IMR-90 (cell line): ENCODE results near the gene DDX20. TPM values are rescaled to one million over a fixed set of nuclear protein-coding genes. Genes with fewer than 3 reads are reported as not detected.
A peak's percentile ranks its signal among the peaks of the same experiment; 100 is the strongest.

ENCODE experiments used
- ATAC-seq: fragments of 200-7000 bp; cut with Tn5 transposase; 2 replicates; pipeline ENCODE4 v1.9.1; 2020; ENCODE audit warnings: low read depth, mild to moderate bottlenecking, moderate library complexity
- BruUV-seq: library from RNA; stranded (reverse); fragments of 400-500 nt; replicated peaks from 2 replicates; lab custom pipeline; 2021; lab: Mats Ljungman, UMichigan
- CTCF ChIA-PET: fragments of 300-600 bp; formaldehyde crosslinking; extraction: SDS; loops from one replicate; lab custom pipeline; 2021; ENCODE audit warnings: antibody characterized with exemption; lab: Yijun Ruan, JAX
- POLR2A ChIA-PET: fragments of 300-600 bp; sonication (Branson Sonifier 250); formaldehyde crosslinking; loops from one replicate; lab custom pipeline; 2022; ENCODE audit warnings: antibody characterized with exemption; ENCODE audit not compliant: unreplicated experiment; lab: Charles Lee
- DNase-seq: peaks from one replicate; pipeline ENCODE4 v3.0.0; 2013
- H2AFZ ChIP-seq: replicated peaks from 2 replicates; pipeline ENCODE3; 2013; ENCODE audit warnings: low read length, mild to moderate bottlenecking; ENCODE audit not compliant: poor library complexity
- H2AK5ac ChIP-seq: 2 replicates; pipeline ENCODE4 v1.6.1; 2013; ENCODE audit warnings: low read depth, low read length, inconsistent platforms
- H2AK9ac ChIP-seq: replicated peaks from 2 replicates; pipeline ENCODE3; 2013; ENCODE audit warnings: mild to moderate bottlenecking, low read depth, low read length, moderate library complexity; ENCODE audit not compliant: poor library complexity
- H2BK120ac ChIP-seq: 2 replicates; pipeline ENCODE4 v1.6.1; 2013; ENCODE audit warnings: low read depth, low read length, inconsistent platforms
- H2BK15ac ChIP-seq: 3 replicates; pipeline ENCODE4 v1.6.1; 2013; ENCODE audit warnings: low read depth, low read length, inconsistent platforms
- H2BK20ac ChIP-seq: 2 replicates; pipeline ENCODE4 v1.6.1; 2013; ENCODE audit warnings: low read depth, mild to moderate bottlenecking, inconsistent platforms, low read length, moderate library complexity
- H2BK5ac ChIP-seq: 2 replicates; pipeline ENCODE4 v1.6.1; 2013; ENCODE audit warnings: mild to moderate bottlenecking, low read depth, low read length, inconsistent platforms; ENCODE audit not compliant: poor library complexity, severe bottlenecking
- H3K14ac ChIP-seq: replicated peaks from 2 replicates; pipeline ENCODE4 v1.6.1; 2013; ENCODE audit warnings: low read depth, low read length, inconsistent platforms
- H3K18ac ChIP-seq: 2 replicates; pipeline ENCODE4 v1.6.1; 2013; ENCODE audit warnings: low read depth, low read length, control low read depth
- H3K23ac ChIP-seq: 2 replicates; pipeline ENCODE4 v1.6.1; 2013; ENCODE audit warnings: low read depth, low read length, inconsistent platforms
- H3K27ac ChIP-seq: 2 replicates; pipeline ENCODE4 v1.5.1; 2013; ENCODE audit warnings: mild to moderate bottlenecking, control low read depth, low read length; ENCODE audit not compliant: insufficient read depth
- H3K27me3 ChIP-seq: 2 replicates; pipeline ENCODE4 v1.6.1; 2013; ENCODE audit warnings: low read length; ENCODE audit not compliant: control insufficient read depth, insufficient read depth
- H3K36me3 ChIP-seq: 2 replicates; pipeline ENCODE4 v1.6.1; 2013; ENCODE audit warnings: low read length, mixed read lengths; ENCODE audit not compliant: control insufficient read depth, insufficient read depth
- H3K4ac ChIP-seq: 2 replicates; pipeline ENCODE4 v1.6.1; 2013; ENCODE audit warnings: low read depth, low read length, inconsistent platforms
- H3K4me1 ChIP-seq: 2 replicates; pipeline ENCODE4 v1.6.1; 2013; ENCODE audit warnings: low read length, mixed read lengths; ENCODE audit not compliant: control insufficient read depth, insufficient read depth
- H3K4me2 ChIP-seq: 2 replicates; pipeline ENCODE4 v1.6.1; 2013; ENCODE audit warnings: low read depth, mild to moderate bottlenecking, control low read depth, low read length, moderate library complexity
- H3K4me3 ChIP-seq: 2 replicates; pipeline ENCODE4 v1.5.1; 2013; ENCODE audit warnings: low read depth, mild to moderate bottlenecking, control low read depth, low read length, moderate library complexity; ENCODE audit not compliant: insufficient read depth
- H3K56ac ChIP-seq: 2 replicates; pipeline ENCODE4 v1.6.1; 2013; ENCODE audit warnings: low read length, inconsistent platforms; ENCODE audit not compliant: insufficient read depth; ENCODE audit errors: extremely low read depth
- H3K79me1 ChIP-seq, 2 experiments: 2 replicates each; pipeline ENCODE4 v1.6.1; 2013; ENCODE audit warnings: low read length in 2 of 2, inconsistent platforms in 1 of 2, low read depth in 1 of 2
- H3K9ac ChIP-seq: 2 replicates; pipeline ENCODE4 v1.6.1; 2013; ENCODE audit warnings: low read depth, low read length, control low read depth
- H3K9me1 ChIP-seq: 2 replicates; pipeline ENCODE4 v1.6.1; 2013; ENCODE audit warnings: low read length, inconsistent platforms; ENCODE audit not compliant: insufficient read depth
- H3K9me3 ChIP-seq: 2 replicates; pipeline ENCODE4 v1.6.1; 2013; ENCODE audit warnings: low read length; ENCODE audit not compliant: control insufficient read depth, insufficient read depth
- H4K20me1 ChIP-seq: 2 replicates; pipeline ENCODE4 v1.6.1; 2013; ENCODE audit warnings: low read length, inconsistent platforms; ENCODE audit not compliant: insufficient read depth
- H4K5ac ChIP-seq: 2 replicates; pipeline ENCODE4 v1.6.1; 2013; ENCODE audit warnings: mild to moderate bottlenecking, low read depth, low read length, control low read depth
- H4K8ac ChIP-seq, 2 experiments: 2 replicates each; pipeline ENCODE4 v1.6.1; 2013; ENCODE audit warnings: low read depth in 2 of 2, low read length in 2 of 2, control low read depth in 1 of 2, inconsistent platforms in 1 of 2
- H4K91ac ChIP-seq: 2 replicates; pipeline ENCODE4 v1.6.1; 2013; ENCODE audit warnings: low read depth, low read length, inconsistent platforms; ENCODE audit not compliant: insufficient read depth
- CHD1 ChIP-seq: IDR thresholded peaks from 2 replicates; pipeline ENCODE4 v1.6.1; 2012; ENCODE audit warnings: low read depth, low read length, improper control_type of control experiment
- FOS ChIP-seq: fragments of 150-350 bp; IDR thresholded peaks from 2 replicates; pipeline ENCODE4 v1.6.1; 2016; ENCODE audit warnings: low read depth, low read length
- MAFK ChIP-seq: IDR thresholded peaks from 2 replicates; pipeline ENCODE4 v1.6.1; 2012; ENCODE audit warnings: low read depth, low read length, improper control_type of control experiment
- POLR2A ChIP-seq: IDR thresholded peaks from 2 replicates; pipeline ENCODE4 v1.6.1; 2012; ENCODE audit warnings: mild to moderate bottlenecking, low read depth, low read length
- RCOR1 ChIP-seq: IDR thresholded peaks from 2 replicates; pipeline ENCODE4 v1.6.1; 2012; ENCODE audit warnings: mild to moderate bottlenecking, low read length, improper control_type of control experiment; ENCODE audit not compliant: insufficient replicate concordance
- RFX5 ChIP-seq: IDR thresholded peaks from 2 replicates; pipeline ENCODE4 v1.8.0; 2012; ENCODE audit warnings: low read depth, mild to moderate bottlenecking, low read length, moderate library complexity
- WGBS, 2 experiments: methylation state at CpG; one replicate each; pipeline versions ENCODE4 v1.1.5 to v1.1.7; 2013; ENCODE audit warnings: missing lambda C conversion rate in 2 of 2; ENCODE audit not compliant: insufficient read length in 1 of 2; ENCODE audit errors: extremely low coverage in 2 of 2; 5-methylcytosine and 5-hydroxymethylcytosine counted together
- dilution Hi-C: fragments of 300-500 bp; cut with HindIII; formaldehyde crosslinking; loops from one replicate; pipeline ENCODE4 v1.14.3; 2018; ENCODE audit warnings: low sequenced_read_pairs; ENCODE audit not compliant: unreplicated experiment
- in situ Hi-C: fragments of 300-500 bp; cut with MboI; formaldehyde crosslinking; loops from 3 replicates; pipeline ENCODE4 v1.14.3; 2019; ENCODE audit warnings: low sequenced_read_pairs, inconsistent platforms, mixed read lengths
- intact Hi-C: fragments of 100-400 bp; cut with micrococcal nuclease; formaldehyde crosslinking; loops from 2 replicates; pipeline ENCODE4 v1.10.0; 2022
- polyA plus RNA-seq, 3 experiments: library from polyadenylated mRNA; depleted of rRNA; stranded (reverse); fragments of >200 nt; gene quantifications; 2 replicates each; pipeline ENCODE4 v1.2.3, GENCODE V29; 2012; ENCODE audit warnings: low replicate concordance in 1 of 3
- total RNA-seq: library from RNA; depleted of rRNA; stranded (reverse); fragments of >200 nt; gene quantifications from 2 replicates; pipeline ENCODE4 v1.2.3, GENCODE V29; 2012

Gene DDX20
- total and polyA plus RNA-seq, 2 of the 4 experiments (the other 2 are of a cell fraction), result 5.7 to 10.9 TPM

- TF ChIP-seq FOS, result no peak
Observed at GRCh38 chr1:111720274-111720976, 35.3 kb upstream of the DDX20 start (continued).

- peak overlapping the region; percentile 58; the same call in 1 of the 3 replicates for H2BK15ac ChIP-seq
- no peak overlapping the region for H2BK5ac ChIP-seq
- dilution Hi-C loops, result no loop called here
- intact Hi-C loops, result no loop called here
- peaks cover 2% of the 10 kb centered on the region; the same call in 1 of the 2 replicates for H3K36me3 ChIP-seq
- H3K9me3 ChIP-seq, result no peaks in the 10 kb centered on the region
- no peak overlapping the region for H3K4me3 ChIP-seq
- ChIA-PET POLR2A (no interaction called here), CTCF (no interaction called here)
- peak; percentile 6 for ATAC-seq
- peak overlapping the region; percentile 86 for H3K14ac ChIP-seq
- H4K8ac ChIP-seq, result peak overlapping the region; percentile 72 to 89; a peak in 3 of 4 replicates
- peak overlapping the region; percentile 60 for H2BK120ac ChIP-seq
- H2AK5ac ChIP-seq, result peak overlapping the region; percentile 88
- WGBS, 2 experiments, result 72% methylated on average over 9 of the region's 10 CpGs; no CpG with 5 or more reads in 1 of the 2 experiments
- H4K91ac ChIP-seq, result peak overlapping the region; percentile 82
- no peak for TF ChIP-seq POLR2A
- TF ChIP-seq RFX5, result no peak
- TF ChIP-seq FOS, result no peak
- no peak for TF ChIP-seq RCOR1
- no peak for TF ChIP-seq MAFK
- TF ChIP-seq CHD1, result no peak
- H3K18ac ChIP-seq, result no peak overlapping the region; the same call in 1 of the 2 replicates
- H3K27me3 ChIP-seq, result no peaks in the 10 kb centered on the region
- H3K4me1 ChIP-seq, result peaks cover 12% of the 10 kb centered on the region
- H3K56ac ChIP-seq, result no peak overlapping the region
- no peak overlapping the region for H3K9ac ChIP-seq
- H2AK9ac ChIP-seq, result peak overlapping the region; percentile 84
- H3K4ac ChIP-seq, result peak overlapping the region; percentile 93
- no peaks in the 10 kb centered on the region for H4K20me1 ChIP-seq
- H3K23ac ChIP-seq, result peak overlapping the region; percentile 47; the same call in 1 of the 2 replicates
- H3K79me1 ChIP-seq, result peaks cover 0 to 8% of the 10 kb centered on the region in 2 experiments; a peak in 2 of 4 replicates
- H2BK20ac ChIP-seq, result peak overlapping the region; percentile 59; the same call in 1 of the 2 replicates
- peak overlapping the region; percentile 54 for H2AFZ ChIP-seq
- in situ Hi-C loops, result no loop called here
- no peak overlapping the region for H3K4me2 ChIP-seq
- DNase-seq, result no peak
- peak overlapping the region; percentile 22; the same call in 1 of the 2 replicates for H3K27ac ChIP-seq
- BruUV-seq, result no TSS peak
- peaks cover 25% of the 10 kb centered on the region for H3K9me1 ChIP-seq
- H4K5ac ChIP-seq, result no peak overlapping the region; the same call in 1 of the 2 replicates
Observed at GRCh38 chr1:111720977-111721786, 34.5 kb upstream of the DDX20 start.
